ENCODE results near the gene PCDHGA10. TPM values are rescaled to one million over a fixed set of nuclear protein-coding genes. Genes with fewer than 3 reads are reported as not detected.
"Not testable (repeated sequence)": the region's sequence is repeated elsewhere in the genome, so short reads cannot be mapped to it uniquely, and the experiment has no call there.

The PCDHGA10 gene
- total RNA-seq, 1 experiment from 2014 or later, result 8.5 TPM

GRCh38 chr5:141389153-141390042, 23.4 kb upstream of the PCDHGA10 start:
- H3K9me3 ChIP-seq (ENCODE audit: low read length), result peaks cover 23% of the 10 kb centered on the region
- no peak overlapping the region for H3K4me2 ChIP-seq (ENCODE audit: low read depth, low read length, poor library complexity, severe bottlenecking)
- H2AFZ ChIP-seq (ENCODE audit: low read length), result no peak overlapping the region
- H3K9ac ChIP-seq (ENCODE audit: low read length), result no peak overlapping the region
- no peaks in the 10 kb centered on the region for H4K20me1 ChIP-seq (ENCODE audit: insufficient read depth, low read depth, low read length)
- H3K36me3 ChIP-seq (ENCODE audit: insufficient read depth, low read length), result peaks cover 40% of the 10 kb centered on the region
- H3K79me2 ChIP-seq (ENCODE audit: low read length), result peaks cover 8% of the 10 kb centered on the region; the same call in 1 of the 2 replicates
- no peak for DNase-seq
- H3K27me3 ChIP-seq (ENCODE audit: low read length), result no peaks in the 10 kb centered on the region
- no peak overlapping the region for H3K4me3 ChIP-seq (ENCODE audit: low read length)
- no peaks in the 10 kb centered on the region for H3K4me1 ChIP-seq (ENCODE audit: low read length)
- H3K9me2 ChIP-seq (replicated peaks; ENCODE audit: insufficient read depth, low read length), result no peaks in the 10 kb centered on the region
- no peak overlapping the region for H3K27ac ChIP-seq (ENCODE audit: low read length)

GRCh38 chr5:141392429-141393198, 20.2 kb upstream of the PCDHGA10 start, which contains the start of gene PCDHGA8:
Gene PCDHGA8, plus strand, starts transcription at chr5:141392633. Its CDS starts 181 bp downstream, at chr5:141392814.
- no peaks in the 10 kb centered on the region for H3K79me2 ChIP-seq (ENCODE audit: low read length)
- no peak for DNase-seq
- no peaks in the 10 kb centered on the region for H3K4me1 ChIP-seq (ENCODE audit: low read length)
- H4K20me1 ChIP-seq (ENCODE audit: insufficient read depth, low read depth, low read length), result no peaks in the 10 kb centered on the region
- peaks cover 27% of the 10 kb centered on the region; the same call in 1 of the 2 replicates for H3K36me3 ChIP-seq (ENCODE audit: insufficient read depth, low read length)
- no peaks in the 10 kb centered on the region for H3K27me3 ChIP-seq (ENCODE audit: low read length)
- no peak within 1 kb of the TSS for H2AFZ ChIP-seq (ENCODE audit: low read length)
- peaks cover 19% of the 10 kb centered on the region for H3K9me3 ChIP-seq (ENCODE audit: low read length)
- no peak within 1 kb of the TSS for H3K4me3 ChIP-seq (ENCODE audit: low read length)
- H3K9ac ChIP-seq (ENCODE audit: low read length), result no peak within 1 kb of the TSS
- H3K9me2 ChIP-seq (replicated peaks; ENCODE audit: insufficient read depth, low read length), result no peaks in the 10 kb centered on the region
- no peak within 1 kb of the TSS for H3K27ac ChIP-seq (ENCODE audit: low read length)
- no peak within 1 kb of the TSS for H3K4me2 ChIP-seq (ENCODE audit: low read depth, low read length, poor library complexity, severe bottlenecking)

GRCh38 chr5:141393267-141393666, 19.5 kb upstream of the PCDHGA10 start:
- no peak overlapping the region for H3K27ac ChIP-seq (ENCODE audit: low read length)
- peaks cover 27% of the 10 kb centered on the region; the same call in 1 of the 2 replicates for H3K36me3 ChIP-seq (ENCODE audit: insufficient read depth, low read length)
- no peak overlapping the region for H3K4me2 ChIP-seq (ENCODE audit: low read depth, low read length, poor library complexity, severe bottlenecking)
- H3K9me3 ChIP-seq (ENCODE audit: low read length), result peaks cover 19% of the 10 kb centered on the region
- no peaks in the 10 kb centered on the region for H3K79me2 ChIP-seq (ENCODE audit: low read length)
- H3K4me1 ChIP-seq (ENCODE audit: low read length), result no peaks in the 10 kb centered on the region
- H4K20me1 ChIP-seq (ENCODE audit: insufficient read depth, low read depth, low read length), result no peaks in the 10 kb centered on the region
- no peaks in the 10 kb centered on the region for H3K9me2 ChIP-seq (replicated peaks; ENCODE audit: insufficient read depth, low read length)
- H2AFZ ChIP-seq (ENCODE audit: low read length), result no peak overlapping the region
- DNase-seq, result no peak
- H3K4me3 ChIP-seq (ENCODE audit: low read length), result no peak overlapping the region
- H3K9ac ChIP-seq (ENCODE audit: low read length), result no peak overlapping the region
- H3K27me3 ChIP-seq (ENCODE audit: low read length), result no peaks in the 10 kb centered on the region

GRCh38 chr5:141394401-141395187, 18.2 kb upstream of the PCDHGA10 start:
- not testable (repeated sequence) for H2AFZ ChIP-seq (ENCODE audit: low read length); H3K4me1 ChIP-seq (ENCODE audit: low read length); H3K9me2 ChIP-seq (replicated peaks; ENCODE audit: insufficient read depth, low read length); H3K9ac ChIP-seq (ENCODE audit: low read length); H3K27ac ChIP-seq (ENCODE audit: low read length); H3K79me2 ChIP-seq (ENCODE audit: low read length); H4K20me1 ChIP-seq (ENCODE audit: insufficient read depth, low read depth, low read length); H3K27me3 ChIP-seq (ENCODE audit: low read length); DNase-seq; H3K4me3 ChIP-seq (ENCODE audit: low read length); H3K4me2 ChIP-seq (ENCODE audit: low read depth, low read length, poor library complexity, severe bottlenecking)
- Histone ChIP-seq H3K36me3 (ENCODE audit: insufficient read depth, low read length) (peaks cover 37% of the 10 kb centered on the region), H3K9me3 (ENCODE audit: low read length) (peaks cover 23% of the 10 kb centered on the region)

- Histone ChIP-seq H3K36me3 (ENCODE audit: insufficient read depth, low read length) (peaks cover 29% of the 10 kb centered on the region), H3K4me3 (ENCODE audit: low read length) (peak within 1 kb of the TSS; percentile 51; the same call in 1 of the 2 replicates), H3K9me3 (ENCODE audit: low read length) (peaks cover 21% of the 10 kb centered on the region), H3K79me2 (ENCODE audit: low read length) (peaks cover 22% of the 10 kb centered on the region), H3K9ac (ENCODE audit: low read length) (peak within 1 kb of the TSS; percentile 49), H3K4me2 (ENCODE audit: low read depth, low read length, poor library complexity, severe bottlenecking) (peak within 1 kb of the TSS; percentile 17)
- H3K27me3 ChIP-seq (ENCODE audit: low read length); H4K20me1 ChIP-seq (ENCODE audit: insufficient read depth, low read depth, low read length); H3K9me2 ChIP-seq (replicated peaks; ENCODE audit: insufficient read depth, low read length); H3K27ac ChIP-seq (ENCODE audit: low read length); H3K4me1 ChIP-seq (ENCODE audit: low read length); H2AFZ ChIP-seq (ENCODE audit: low read length): not testable (repeated sequence)
- peak; percentile 78 for DNase-seq
Observed at GRCh38 chr5:141397756-141398551, 14.8 kb upstream of the PCDHGA10 start, which contains the start of gene PCDHGB5. Gene PCDHGB5, plus strand, starts transcription at chr5:141397947. Its CDS starts 181 bp downstream, at chr5:141398128.

- Histone ChIP-seq H4K20me1 (ENCODE audit: insufficient read depth, low read depth, low read length) (no peaks in the 10 kb centered on the region), H3K27me3 (ENCODE audit: low read length) (no peaks in the 10 kb centered on the region), H2AFZ (ENCODE audit: low read length) (no peak overlapping the region), H3K27ac (ENCODE audit: low read length) (no peak overlapping the region), H3K36me3 (ENCODE audit: insufficient read depth, low read length) (peaks cover 29% of the 10 kb centered on the region), H3K9ac (ENCODE audit: low read length) (no peak overlapping the region), H3K4me1 (ENCODE audit: low read length) (no peaks in the 10 kb centered on the region), H3K9me2 (replicated peaks; ENCODE audit: insufficient read depth, low read length) (no peaks in the 10 kb centered on the region), H3K79me2 (ENCODE audit: low read length) (peaks cover 22% of the 10 kb centered on the region), H3K9me3 (ENCODE audit: low read length) (peaks cover 17% of the 10 kb centered on the region), H3K4me2 (ENCODE audit: low read depth, low read length, poor library complexity, severe bottlenecking) (no peak overlapping the region), H3K4me3 (ENCODE audit: low read length) (peak overlapping the region; percentile 15; the same call in 1 of the 2 replicates)
- no peak for DNase-seq
Observed at GRCh38 chr5:141398608-141399007, 14.2 kb upstream of the PCDHGA10 start.

- Histone ChIP-seq H2AFZ (ENCODE audit: low read length) (no peak overlapping the region), H3K27me3 (ENCODE audit: low read length) (no peaks in the 10 kb centered on the region), H3K9me2 (replicated peaks; ENCODE audit: insufficient read depth, low read length) (no peaks in the 10 kb centered on the region), H3K4me3 (ENCODE audit: low read length) (no peak overlapping the region), H3K4me2 (ENCODE audit: low read depth, low read length, poor library complexity, severe bottlenecking) (no peak overlapping the region), H3K9me3 (ENCODE audit: low read length) (peaks cover 16% of the 10 kb centered on the region), H3K4me1 (ENCODE audit: low read length) (no peaks in the 10 kb centered on the region), H3K79me2 (ENCODE audit: low read length) (peaks cover 29% of the 10 kb centered on the region), H4K20me1 (ENCODE audit: insufficient read depth, low read depth, low read length) (no peaks in the 10 kb centered on the region), H3K36me3 (ENCODE audit: insufficient read depth, low read length) (peaks cover 29% of the 10 kb centered on the region), H3K27ac (ENCODE audit: low read length) (no peak overlapping the region), H3K9ac (ENCODE audit: low read length) (no peak overlapping the region)
- no peak for DNase-seq
Observed at GRCh38 chr5:141399555-141400258, 13.1 kb upstream of the PCDHGA10 start.

All from Karpas-422 (cell line).